Liver (tissue), 9 donors: ENCODE data around the gene PHB1. TPM values are rescaled to one million over a fixed set of nuclear protein-coding genes. Genes with fewer than 3 reads are reported as not detected.

Experiments used
- DNase-seq: peaks from one replicate; pipeline ENCODE4 v3.0.0-alpha.2; 2017; ENCODE audit warnings: low spot score
- H3K27ac ChIP-seq, 2 donors: one replicate each; pipeline ENCODE4 v1.7.0; 2013; ENCODE audit warnings: inconsistent platforms in 2 of 2, low read length in 2 of 2, control low read depth in 1 of 2, low read depth in 1 of 2, mild to moderate bottlenecking in 1 of 2
- H3K27me3 ChIP-seq, 4 donors: one replicate each; pipeline versions ENCODE4 v1.6.1 to v1.7.0; 2013; ENCODE audit warnings: low read length in 3 of 4, inconsistent platforms in 1 of 4, mild to moderate bottlenecking in 1 of 4, moderate library complexity in 1 of 4; ENCODE audit not compliant: control insufficient read depth in 4 of 4, insufficient read depth in 4 of 4
- H3K36me3 ChIP-seq, 4 donors: one replicate each; pipeline versions ENCODE4 v1.6.1 to v1.7.0; 2013; ENCODE audit warnings: low read length in 3 of 4, mild to moderate bottlenecking in 3 of 4, low read depth in 1 of 4, moderate library complexity in 1 of 4; ENCODE audit not compliant: control insufficient read depth in 4 of 4, insufficient read depth in 3 of 4
- H3K4me1 ChIP-seq, 4 donors: one replicate each; pipeline versions ENCODE4 v1.6.1 to v1.7.0; 2013; ENCODE audit warnings: low read length in 3 of 4, mild to moderate bottlenecking in 3 of 4, moderate library complexity in 1 of 4; ENCODE audit not compliant: control insufficient read depth in 4 of 4, insufficient read depth in 4 of 4
- H3K4me3 ChIP-seq, 3 donors: one replicate each; pipeline versions ENCODE4 v1.6.1 to v1.7.0; 2013; ENCODE audit warnings: low read length in 3 of 3, control low read depth in 1 of 3, low read depth in 1 of 3, mild to moderate bottlenecking in 1 of 3
- H3K9ac ChIP-seq, 2 donors: one replicate each; pipeline ENCODE4 v1.7.0; 2013; ENCODE audit warnings: low read length in 2 of 2, mild to moderate bottlenecking in 2 of 2, moderate library complexity in 2 of 2, control low read depth in 1 of 2, low read depth in 1 of 2
- H3K9me3 ChIP-seq, 4 donors: one replicate each; pipeline versions ENCODE4 v1.6.1 to v1.7.0; 2013; ENCODE audit warnings: low read length in 3 of 4; ENCODE audit not compliant: control insufficient read depth in 4 of 4
- ATF3 ChIP-seq: IDR thresholded peaks from 2 replicates; pipeline ENCODE4 v1.6.1; 2016; ENCODE audit warnings: antibody characterized with exemption
- FOXA2 ChIP-seq: IDR thresholded peaks from 2 replicates; pipeline ENCODE4 v1.6.1; 2016; ENCODE audit warnings: antibody characterized with exemption
- GABPA ChIP-seq, 2 donors: IDR thresholded peaks in 1 of 2; conservative IDR thresholded peaks in 1 of 2; 2 replicates each; pipeline ENCODE4 v1.6.1; 2016; ENCODE audit warnings: antibody characterized with exemption in 2 of 2, mild to moderate bottlenecking in 1 of 2, moderate library complexity in 1 of 2
- HNF4A ChIP-seq, 2 donors: conservative IDR thresholded peaks; 2 replicates each; pipeline ENCODE4 v1.6.1; 2016; ENCODE audit warnings: antibody characterized with exemption in 2 of 2, mild to moderate bottlenecking in 2 of 2
- HNF4G ChIP-seq: IDR thresholded peaks from 2 replicates; pipeline ENCODE4 v1.6.1; 2016; ENCODE audit warnings: antibody characterized with exemption
- JUND ChIP-seq, 2 donors: IDR thresholded peaks; 2 replicates each; pipeline ENCODE4 v1.6.1; 2016; ENCODE audit warnings: antibody characterized with exemption in 2 of 2
- NR2F2 ChIP-seq: IDR thresholded peaks from 2 replicates; pipeline ENCODE4 v1.6.1; 2016; ENCODE audit warnings: antibody characterized with exemption
- RAD21 ChIP-seq, 2 donors: IDR thresholded peaks; 2 replicates each; pipeline ENCODE4 v1.6.1; 2016; ENCODE audit warnings: antibody characterized with exemption in 2 of 2, mild to moderate bottlenecking in 2 of 2
- RXRA ChIP-seq, 2 donors: IDR thresholded peaks; 2 replicates each; pipeline ENCODE4 v1.6.1; 2017 to 2018; ENCODE audit warnings: antibody characterized with exemption in 2 of 2, mild to moderate bottlenecking in 1 of 2
- TAF1 ChIP-seq: conservative IDR thresholded peaks from 2 replicates; pipeline ENCODE4 v1.6.1; 2016; ENCODE audit warnings: antibody characterized with exemption, mild to moderate bottlenecking
- YY1 ChIP-seq: IDR thresholded peaks from 2 replicates; pipeline ENCODE4 v1.6.1; 2016; ENCODE audit warnings: antibody characterized with exemption, mild to moderate bottlenecking
- WGBS: extraction: QIAGEN DNeasy Blood & Tissue Kit; methylation state at CpG from one replicate; pipeline ENCODE4 v1.1.7; 2013; 5-methylcytosine and 5-hydroxymethylcytosine counted together
- polyA plus RNA-seq, 2 donors: library from polyadenylated mRNA; stranded (reverse) in 1 of 2; unstranded in 1 of 2; fragments of 200-250 nt in 1 of 2; fragments of >200 nt in 1 of 2; fragmentation: Nextera tagmentation in 1 of 2; extraction: Ambion mirVana in 1 of 2; gene quantifications; one replicate each; pipeline versions ENCODE4 v1.2.1 to v1.2.3, GENCODE V29; 2013 to 2015
- total RNA-seq, 2 donors: library from RNA; depleted of rRNA; stranded (reverse); fragments of >200 nt; gene quantifications; one replicate each; pipeline ENCODE4 v1.2.3, GENCODE V29; 2014
- TF ChIP-seq, protein P1 (sequence below): fragments of 150-350 bp; IDR thresholded peaks from 2 replicates; pipeline ENCODE4 v1.5.1; 2017; ENCODE audit warnings: improper control_type of control experiment, low read depth, low read length; ENCODE audit not compliant: missing input control
- TF ChIP-seq, protein P2 (sequence below): IDR thresholded peaks from 2 replicates; pipeline ENCODE4 v1.6.1; 2016; ENCODE audit warnings: antibody characterized with exemption
- TF ChIP-seq, protein P3 (sequence below): IDR thresholded peaks from 2 replicates; pipeline ENCODE4 v1.6.1; 2016; ENCODE audit warnings: antibody characterized with exemption
- TF ChIP-seq, protein P4 (sequence below): IDR thresholded peaks from 2 replicates; pipeline ENCODE4 v1.6.1; 2016; ENCODE audit warnings: antibody characterized with exemption, mild to moderate bottlenecking
- donor health status: healthy.
- donor health status: healthy.
- donor health status: healthy.
- donor health status: healthy.
- donor health status: healthy.

The PHB1 gene
- total and polyA plus RNA-seq, 4 donors = 52.5 to 149 (median 98.5) TPM

DNA sequence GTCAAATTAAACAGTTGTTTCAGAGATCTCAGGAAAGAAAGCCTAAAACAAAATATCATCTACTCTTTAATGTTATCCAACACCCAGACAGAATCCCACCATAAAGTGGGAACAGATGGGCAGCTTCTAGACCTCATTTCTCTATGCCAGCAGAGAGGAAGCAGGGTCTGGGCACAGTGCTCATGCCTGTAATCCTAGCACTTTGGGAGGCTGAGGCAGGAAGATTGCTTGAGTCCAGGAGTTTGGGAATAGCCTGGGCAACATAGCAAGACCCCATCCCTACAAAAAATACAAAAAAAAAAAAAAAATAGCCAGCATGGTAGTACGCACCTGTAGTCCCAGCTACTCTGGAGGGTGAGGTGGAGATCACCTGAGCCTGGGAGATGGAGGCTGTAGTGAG is 39.1 kb downstream of the PHB1 start:
- Histone ChIP-seq H3K9me3 (no peaks in the 10 kb centered on the region), H3K36me3 (no peaks in the 10 kb centered on the region), H3K27ac (no peak overlapping the region), H3K9ac (no peak overlapping the region), H3K4me3 (no peak overlapping the region), H3K27me3 (no peaks in the 10 kb centered on the region), H3K4me1 (no peaks in the 10 kb centered on the region)
- WGBS = 100% methylated on average over 1 of the region's 1 CpG
- TF ChIP-seq HNF4A (conservative IDR thresholded peaks at IDR 0.05) (no peak), NR2F2 (no peak)
- TF ChIP-seq, protein P1, sequence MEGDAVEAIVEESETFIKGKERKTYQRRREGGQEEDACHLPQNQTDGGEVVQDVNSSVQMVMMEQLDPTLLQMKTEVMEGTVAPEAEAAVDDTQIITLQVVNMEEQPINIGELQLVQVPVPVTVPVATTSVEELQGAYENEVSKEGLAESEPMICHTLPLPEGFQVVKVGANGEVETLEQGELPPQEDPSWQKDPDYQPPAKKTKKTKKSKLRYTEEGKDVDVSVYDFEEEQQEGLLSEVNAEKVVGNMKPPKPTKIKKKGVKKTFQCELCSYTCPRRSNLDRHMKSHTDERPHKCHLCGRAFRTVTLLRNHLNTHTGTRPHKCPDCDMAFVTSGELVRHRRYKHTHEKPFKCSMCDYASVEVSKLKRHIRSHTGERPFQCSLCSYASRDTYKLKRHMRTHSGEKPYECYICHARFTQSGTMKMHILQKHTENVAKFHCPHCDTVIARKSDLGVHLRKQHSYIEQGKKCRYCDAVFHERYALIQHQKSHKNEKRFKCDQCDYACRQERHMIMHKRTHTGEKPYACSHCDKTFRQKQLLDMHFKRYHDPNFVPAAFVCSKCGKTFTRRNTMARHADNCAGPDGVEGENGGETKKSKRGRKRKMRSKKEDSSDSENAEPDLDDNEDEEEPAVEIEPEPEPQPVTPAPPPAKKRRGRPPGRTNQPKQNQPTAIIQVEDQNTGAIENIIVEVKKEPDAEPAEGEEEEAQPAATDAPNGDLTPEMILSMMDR = no peak
- TF ChIP-seq, protein P2, sequence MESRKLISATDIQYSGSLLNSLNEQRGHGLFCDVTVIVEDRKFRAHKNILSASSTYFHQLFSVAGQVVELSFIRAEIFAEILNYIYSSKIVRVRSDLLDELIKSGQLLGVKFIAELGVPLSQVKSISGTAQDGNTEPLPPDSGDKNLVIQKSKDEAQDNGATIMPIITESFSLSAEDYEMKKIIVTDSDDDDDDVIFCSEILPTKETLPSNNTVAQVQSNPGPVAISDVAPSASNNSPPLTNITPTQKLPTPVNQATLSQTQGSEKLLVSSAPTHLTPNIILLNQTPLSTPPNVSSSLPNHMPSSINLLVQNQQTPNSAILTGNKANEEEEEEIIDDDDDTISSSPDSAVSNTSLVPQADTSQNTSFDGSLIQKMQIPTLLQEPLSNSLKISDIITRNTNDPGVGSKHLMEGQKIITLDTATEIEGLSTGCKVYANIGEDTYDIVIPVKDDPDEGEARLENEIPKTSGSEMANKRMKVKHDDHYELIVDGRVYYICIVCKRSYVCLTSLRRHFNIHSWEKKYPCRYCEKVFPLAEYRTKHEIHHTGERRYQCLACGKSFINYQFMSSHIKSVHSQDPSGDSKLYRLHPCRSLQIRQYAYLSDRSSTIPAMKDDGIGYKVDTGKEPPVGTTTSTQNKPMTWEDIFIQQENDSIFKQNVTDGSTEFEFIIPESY = no peak
- no peak for DNase-seq

GRCh38 chr17:49373115-49373514 is 41.6 kb downstream of the PHB1 start:
- TF ChIP-seq ATF3 (no peak), RXRA (IDR thresholded peaks at IDR 0.05) (no peak), RAD21 (IDR thresholded peaks at IDR 0.05) (no peak), YY1 (no peak), TAF1 (no peak)
- TF ChIP-seq, protein P3, sequence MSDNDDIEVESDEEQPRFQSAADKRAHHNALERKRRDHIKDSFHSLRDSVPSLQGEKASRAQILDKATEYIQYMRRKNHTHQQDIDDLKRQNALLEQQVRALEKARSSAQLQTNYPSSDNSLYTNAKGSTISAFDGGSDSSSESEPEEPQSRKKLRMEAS = no peak
- TF ChIP-seq, protein P2 = no peak
- no peak overlapping the region for H3K9ac ChIP-seq
- no peaks in the 10 kb centered on the region for H3K9me3 ChIP-seq
- H3K4me3 ChIP-seq = no peak overlapping the region
- no peaks in the 10 kb centered on the region for H3K27me3 ChIP-seq
- WGBS = 99% methylated on average over 6 of the region's 6 CpGs
- DNase-seq = no peak
- H3K27ac ChIP-seq = no peak overlapping the region
- H3K4me1 ChIP-seq = peaks cover 0 to 1% (median 0%) of the 10 kb centered on the region in 4 donors
- no peaks in the 10 kb centered on the region for H3K36me3 ChIP-seq

GRCh38 chr17:49372425-49372824 is 42.3 kb downstream of the PHB1 start:
- peaks cover 0 to 1% (median 0%) of the 10 kb centered on the region in 4 donors for H3K4me1 ChIP-seq
- no peak overlapping the region for H3K27ac ChIP-seq
- DNase-seq = no peak
- no peak overlapping the region for H3K9ac ChIP-seq
- no peaks in the 10 kb centered on the region for H3K27me3 ChIP-seq
- no peaks in the 10 kb centered on the region for H3K36me3 ChIP-seq
- 79% methylated on average over 7 of the region's 7 CpGs for WGBS
- no peak overlapping the region for H3K4me3 ChIP-seq
- no peaks in the 10 kb centered on the region for H3K9me3 ChIP-seq
- TF ChIP-seq, protein P1 = no peak
- TF ChIP-seq HNF4G (no peak), FOXA2 (no peak), GABPA (IDR thresholded peaks at IDR 0.05 in 1 of 2, conservative IDR thresholded peaks at IDR 0.05 in 1 of 2) (no peak), TAF1 (no peak), JUND (IDR thresholded peaks at IDR 0.05) (no peak), ATF3 (no peak)
- TF ChIP-seq, protein P4, sequence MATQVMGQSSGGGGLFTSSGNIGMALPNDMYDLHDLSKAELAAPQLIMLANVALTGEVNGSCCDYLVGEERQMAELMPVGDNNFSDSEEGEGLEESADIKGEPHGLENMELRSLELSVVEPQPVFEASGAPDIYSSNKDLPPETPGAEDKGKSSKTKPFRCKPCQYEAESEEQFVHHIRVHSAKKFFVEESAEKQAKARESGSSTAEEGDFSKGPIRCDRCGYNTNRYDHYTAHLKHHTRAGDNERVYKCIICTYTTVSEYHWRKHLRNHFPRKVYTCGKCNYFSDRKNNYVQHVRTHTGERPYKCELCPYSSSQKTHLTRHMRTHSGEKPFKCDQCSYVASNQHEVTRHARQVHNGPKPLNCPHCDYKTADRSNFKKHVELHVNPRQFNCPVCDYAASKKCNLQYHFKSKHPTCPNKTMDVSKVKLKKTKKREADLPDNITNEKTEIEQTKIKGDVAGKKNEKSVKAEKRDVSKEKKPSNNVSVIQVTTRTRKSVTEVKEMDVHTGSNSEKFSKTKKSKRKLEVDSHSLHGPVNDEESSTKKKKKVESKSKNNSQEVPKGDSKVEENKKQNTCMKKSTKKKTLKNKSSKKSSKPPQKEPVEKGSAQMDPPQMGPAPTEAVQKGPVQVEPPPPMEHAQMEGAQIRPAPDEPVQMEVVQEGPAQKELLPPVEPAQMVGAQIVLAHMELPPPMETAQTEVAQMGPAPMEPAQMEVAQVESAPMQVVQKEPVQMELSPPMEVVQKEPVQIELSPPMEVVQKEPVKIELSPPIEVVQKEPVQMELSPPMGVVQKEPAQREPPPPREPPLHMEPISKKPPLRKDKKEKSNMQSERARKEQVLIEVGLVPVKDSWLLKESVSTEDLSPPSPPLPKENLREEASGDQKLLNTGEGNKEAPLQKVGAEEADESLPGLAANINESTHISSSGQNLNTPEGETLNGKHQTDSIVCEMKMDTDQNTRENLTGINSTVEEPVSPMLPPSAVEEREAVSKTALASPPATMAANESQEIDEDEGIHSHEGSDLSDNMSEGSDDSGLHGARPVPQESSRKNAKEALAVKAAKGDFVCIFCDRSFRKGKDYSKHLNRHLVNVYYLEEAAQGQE = no peak
